ENCODE measurements around the gene MT4.

The MT4 gene

GRCh38 chr16:56564793-56565477 is at the start of gene MT4:
MT4 (plus strand) TSS chr16:56565073; CDS start chr16:56565129, 56 bp downstream.
- TF ChIP-seq EZH2phosphoT487 (IDR thresholded peaks at IDR 0.05; ENCODE audit: low read length), result no peak
- TF ChIP-seq EZH2 (optimal IDR thresholded peaks at IDR 0.05; ENCODE audit: low read depth, low read length), result no peak
- TF ChIP-seq, protein P1, sequence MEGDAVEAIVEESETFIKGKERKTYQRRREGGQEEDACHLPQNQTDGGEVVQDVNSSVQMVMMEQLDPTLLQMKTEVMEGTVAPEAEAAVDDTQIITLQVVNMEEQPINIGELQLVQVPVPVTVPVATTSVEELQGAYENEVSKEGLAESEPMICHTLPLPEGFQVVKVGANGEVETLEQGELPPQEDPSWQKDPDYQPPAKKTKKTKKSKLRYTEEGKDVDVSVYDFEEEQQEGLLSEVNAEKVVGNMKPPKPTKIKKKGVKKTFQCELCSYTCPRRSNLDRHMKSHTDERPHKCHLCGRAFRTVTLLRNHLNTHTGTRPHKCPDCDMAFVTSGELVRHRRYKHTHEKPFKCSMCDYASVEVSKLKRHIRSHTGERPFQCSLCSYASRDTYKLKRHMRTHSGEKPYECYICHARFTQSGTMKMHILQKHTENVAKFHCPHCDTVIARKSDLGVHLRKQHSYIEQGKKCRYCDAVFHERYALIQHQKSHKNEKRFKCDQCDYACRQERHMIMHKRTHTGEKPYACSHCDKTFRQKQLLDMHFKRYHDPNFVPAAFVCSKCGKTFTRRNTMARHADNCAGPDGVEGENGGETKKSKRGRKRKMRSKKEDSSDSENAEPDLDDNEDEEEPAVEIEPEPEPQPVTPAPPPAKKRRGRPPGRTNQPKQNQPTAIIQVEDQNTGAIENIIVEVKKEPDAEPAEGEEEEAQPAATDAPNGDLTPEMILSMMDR (IDR thresholded peaks at IDR 0.05; ENCODE audit: low read length), result no peak

DNA sequence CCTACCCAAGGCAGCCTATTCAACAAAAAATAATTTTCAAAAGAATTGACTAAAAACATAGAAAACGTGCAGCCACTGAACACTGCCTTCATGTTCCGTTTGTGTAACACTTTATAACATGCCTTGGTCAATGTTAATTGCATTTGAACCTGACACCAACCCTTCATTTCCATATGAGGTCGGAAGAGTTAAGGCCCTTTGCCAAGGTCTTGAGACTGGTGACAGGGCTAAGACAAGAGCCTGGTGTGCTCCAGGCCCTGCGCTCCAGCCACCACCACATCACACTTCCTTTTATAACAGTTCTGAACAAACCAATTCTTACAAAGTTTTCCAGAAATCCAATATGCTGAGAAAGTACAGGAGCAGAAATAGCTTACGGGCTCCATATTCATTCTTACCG is 49.2 kb upstream of the MT4 start:
- Histone ChIP-seq H3K4me1 (ENCODE audit: low read length) (peaks cover 6% of the 10 kb centered on the region), H3K27me3 (replicated peaks; ENCODE audit: insufficient read depth, low read length) (no peaks in the 10 kb centered on the region), H3K4me2 (ENCODE audit: low read depth, low read length) (no peak overlapping the region), H3K9ac (ENCODE audit: low read length) (no peak overlapping the region), H3K9me3 (replicated peaks; ENCODE audit: insufficient read depth, low read length) (no peaks in the 10 kb centered on the region), H3K27ac (ENCODE audit: low read length) (no peak overlapping the region), H3K4me3 (ENCODE audit: low read length) (no peak overlapping the region), H3K9me2 (replicated peaks; ENCODE audit: insufficient read depth, low read length) (no peaks in the 10 kb centered on the region), H3K79me2 (ENCODE audit: low read length) (0 out of 2 replicates have a peak, but pooled peaks cover 3% of the 10 kb centered on the region), H3F3A (ENCODE audit: insufficient read depth, low read length) (0 out of 2 replicates have a peak, but pooled peaks cover 6% of the 10 kb centered on the region), H3K36me3 (replicated peaks; ENCODE audit: insufficient read depth, low read length) (no peaks in the 10 kb centered on the region), H4K20me1 (ENCODE audit: insufficient read depth, low read length) (no peaks in the 10 kb centered on the region), H2AFZ (ENCODE audit: low read length) (no peak overlapping the region)
- TF ChIP-seq EZH2phosphoT487 (IDR thresholded peaks at IDR 0.05; ENCODE audit: low read length) (no peak), EZH2 (optimal IDR thresholded peaks at IDR 0.05; ENCODE audit: low read depth, low read length) (no peak)
- TF ChIP-seq, protein P1 (IDR thresholded peaks at IDR 0.05; ENCODE audit: low read length), result no peak
- DNase-seq, result no peak

More at GRCh38 chr16:56564793-56565477, at the start of gene MT4:
- no peaks in the 10 kb centered on the region for H4K20me1 ChIP-seq (ENCODE audit: insufficient read depth, low read length)
- no peak within 1 kb of the TSS for H3K9ac ChIP-seq (ENCODE audit: low read length)
- no peaks in the 10 kb centered on the region for H3K36me3 ChIP-seq (replicated peaks; ENCODE audit: insufficient read depth, low read length)
- H2AFZ ChIP-seq (ENCODE audit: low read length), result no peak within 1 kb of the TSS
- no peaks in the 10 kb centered on the region for H3K9me2 ChIP-seq (replicated peaks; ENCODE audit: insufficient read depth, low read length)
- H3K4me3 ChIP-seq (ENCODE audit: low read length), result no peak within 1 kb of the TSS
- no peak within 1 kb of the TSS for H3K27ac ChIP-seq (ENCODE audit: low read length)
- no peaks in the 10 kb centered on the region for H3K79me2 ChIP-seq (ENCODE audit: low read length)
- DNase-seq, result no peak
- no peaks in the 10 kb centered on the region for H3K4me1 ChIP-seq (ENCODE audit: low read length)
- H3K27me3 ChIP-seq (replicated peaks; ENCODE audit: insufficient read depth, low read length), result no peaks in the 10 kb centered on the region
- no peaks in the 10 kb centered on the region for H3F3A ChIP-seq (ENCODE audit: insufficient read depth, low read length)
- no peak within 1 kb of the TSS for H3K4me2 ChIP-seq (ENCODE audit: low read depth, low read length)
- no peaks in the 10 kb centered on the region for H3K9me3 ChIP-seq (replicated peaks; ENCODE audit: insufficient read depth, low read length)

DNA sequence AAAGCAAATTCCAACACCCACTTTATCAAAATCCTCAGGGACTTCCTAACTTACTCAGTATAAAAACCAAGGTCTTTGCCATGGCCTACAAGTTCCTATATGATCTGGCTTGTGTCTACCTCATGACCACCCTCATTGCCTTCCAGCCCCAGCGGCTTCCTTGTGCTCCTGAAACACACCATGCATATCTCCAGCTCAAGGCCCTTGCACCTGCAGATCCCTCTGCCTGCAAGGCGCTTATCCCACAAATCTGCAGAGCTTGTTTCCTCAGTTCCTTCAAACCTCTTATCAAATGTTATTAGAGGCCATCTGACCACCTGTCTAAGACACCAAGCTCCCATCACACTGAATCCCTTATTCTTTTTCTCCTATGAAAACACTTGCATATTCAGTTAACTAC is 47.7 kb upstream of the MT4 start:
- TF ChIP-seq, protein P1 (IDR thresholded peaks at IDR 0.05; ENCODE audit: low read length), result no peak
- TF ChIP-seq EZH2phosphoT487 (IDR thresholded peaks at IDR 0.05; ENCODE audit: low read length) (no peak), EZH2 (optimal IDR thresholded peaks at IDR 0.05; ENCODE audit: low read depth, low read length) (no peak)
- Histone ChIP-seq H4K20me1 (ENCODE audit: insufficient read depth, low read length) (no peaks in the 10 kb centered on the region), H3K4me2 (ENCODE audit: low read depth, low read length) (no peak overlapping the region), H3K36me3 (replicated peaks; ENCODE audit: insufficient read depth, low read length) (no peaks in the 10 kb centered on the region), H3K4me1 (ENCODE audit: low read length) (peaks cover 6% of the 10 kb centered on the region), H3K9me2 (replicated peaks; ENCODE audit: insufficient read depth, low read length) (no peaks in the 10 kb centered on the region), H3K9ac (ENCODE audit: low read length) (no peak overlapping the region), H3F3A (ENCODE audit: insufficient read depth, low read length) (0 out of 2 replicates have a peak, but pooled peaks cover 6% of the 10 kb centered on the region), H3K79me2 (ENCODE audit: low read length) (0 out of 2 replicates have a peak, but pooled peaks cover 3% of the 10 kb centered on the region), H3K9me3 (replicated peaks; ENCODE audit: insufficient read depth, low read length) (no peaks in the 10 kb centered on the region), H2AFZ (ENCODE audit: low read length) (no peak overlapping the region), H3K27me3 (replicated peaks; ENCODE audit: insufficient read depth, low read length) (no peaks in the 10 kb centered on the region), H3K4me3 (ENCODE audit: low read length) (no peak overlapping the region), H3K27ac (ENCODE audit: low read length) (no peak overlapping the region)
- no peak for DNase-seq

All from MM.1S (cell line).